HepG2 (cell line): ENCODE results near the gene BFSP1. TPM values are rescaled to one million over a fixed set of nuclear protein-coding genes. Genes with fewer than 3 reads are reported as not detected.

ENCODE experiments used
- BORCS8-MEF2B ChIP-seq: sonication (generic); formaldehyde crosslinking; IDR thresholded peaks from 2 replicates; pipeline ENCODE4 v1.8.0; 2022; ENCODE audit warnings: mild to moderate bottlenecking, missing genetic modification reagents
- CBX1 ChIP-seq: IDR thresholded peaks from one replicate; pipeline ENCODE4 v1.6.1; 2016; ENCODE audit warnings: antibody characterized with exemption, low read depth
- DMAP1 ChIP-seq: IDR thresholded peaks from 2 replicates; pipeline ENCODE4 v1.6.1; 2016
- KLF16 ChIP-seq, 2 experiments: sonication (generic) in 1 of 2; formaldehyde crosslinking in 1 of 2; IDR thresholded peaks; 2 replicates each; pipeline versions ENCODE4 v1.6.1 to v1.8.0; 2016 to 2023; ENCODE audit warnings: missing genetic modification reagents in 2 of 2, missing compliant biosample characterization in 1 of 2
- RELA ChIP-seq: sonication (generic); formaldehyde crosslinking; IDR thresholded peaks from 2 replicates; pipeline ENCODE4 v1.4.0; 2020; ENCODE audit warnings: missing genetic modification reagents
- RXRA ChIP-seq: sonication (generic); formaldehyde crosslinking; IDR thresholded peaks from 2 replicates; pipeline ENCODE4 v1.5.1; 2020; ENCODE audit warnings: missing genetic modification reagents
- TBL1XR1 ChIP-seq: fragments of 150-350 bp; IDR thresholded peaks from 2 replicates; pipeline ENCODE4 v1.6.1; 2014; ENCODE audit warnings: borderline replicate concordance, low read length; ENCODE audit not compliant: partially characterized antibody
- YEATS2 ChIP-seq: sonication (generic); formaldehyde crosslinking; IDR thresholded peaks from 2 replicates; pipeline ENCODE4 v1.4.0; 2020; ENCODE audit warnings: missing genetic modification reagents, borderline replicate concordance
- ZFX ChIP-seq: sonication (generic); formaldehyde crosslinking; IDR thresholded peaks from 2 replicates; pipeline ENCODE4 v1.4.0; 2020; ENCODE audit warnings: mild to moderate bottlenecking, low read depth, missing genetic modification reagents, moderate library complexity
- ZKSCAN1 ChIP-seq: fragments of 150-350 bp; IDR thresholded peaks from 2 replicates; pipeline ENCODE4 v1.6.1; 2014; ENCODE audit warnings: low read length
- ZNF335 ChIP-seq: sonication (generic); formaldehyde crosslinking; IDR thresholded peaks from 2 replicates; pipeline ENCODE4 v1.4.0; 2020; ENCODE audit warnings: missing genetic modification reagents
- ZNF75D ChIP-seq: sonication (generic); formaldehyde crosslinking; IDR thresholded peaks from 2 replicates; pipeline ENCODE4 v1.8.1; 2023; ENCODE audit warnings: missing genetic modification reagents, mild to moderate bottlenecking, borderline replicate concordance
- polyA plus RNA-seq, 8 experiments: library from polyadenylated mRNA; depleted of rRNA in 3 of 8; stranded (reverse) in 7 of 8; unstranded in 1 of 8; fragments of >200 nt; fragmentation: Illumina TruSeq in 4 of 8; extraction: Trizol in 4 of 8; gene quantifications; 2 replicates each; pipeline versions ENCODE4 v1.2.1 to v1.2.3, GENCODE V29; 2011 to 2016; ENCODE audit warnings: low read depth in 4 of 8, missing spikeins in 1 of 8, mixed read lengths in 1 of 8; ENCODE audit not compliant: insufficient read depth in 1 of 8
- total RNA-seq, 5 experiments: library from RNA; depleted of rRNA; stranded (reverse); fragments of >200 nt; fragmentation: Illumina TruSeq; extraction: Trizol; gene quantifications; 2 replicates each; pipeline ENCODE4 v1.2.3, GENCODE V29; 2016; ENCODE audit warnings: low read depth in 1 of 5
- TF ChIP-seq, protein P1 (sequence below): IDR thresholded peaks from 2 replicates; pipeline ENCODE4 v1.6.1; 2018; ENCODE audit warnings: missing genetic modification reagents, mild to moderate bottlenecking, missing compliant biosample characterization
- TF ChIP-seq, protein P2 (sequence below): conservative IDR thresholded peaks from 2 replicates; pipeline ENCODE4 v1.6.1; 2018; ENCODE audit warnings: missing genetic modification reagents
- TF ChIP-seq, protein P3 (sequence below): sonication (generic); formaldehyde crosslinking; IDR thresholded peaks from 2 replicates; pipeline ENCODE4 v1.5.0; 2020; ENCODE audit warnings: mild to moderate bottlenecking, missing genetic modification reagents, moderate library complexity
- TF ChIP-seq, protein P4 (sequence below): IDR thresholded peaks from 2 replicates; pipeline ENCODE4 v1.6.1; 2012; ENCODE audit warnings: low read depth, low read length, improper control_type of control experiment
- TF ChIP-seq, protein P5 (sequence below): sonication (generic); formaldehyde crosslinking; IDR thresholded peaks from 2 replicates; pipeline ENCODE4 v1.4.0; 2020; ENCODE audit warnings: missing genetic modification reagents
- TF ChIP-seq, protein P6 (sequence below): sonication (generic); formaldehyde crosslinking; conservative IDR thresholded peaks from 2 replicates; pipeline ENCODE4 v1.8.0; 2022; ENCODE audit warnings: low read depth, missing genetic modification reagents

Gene BFSP1
- total and polyA plus RNA-seq, 2 of the 13 experiments (the other 11 are each of a cell fraction or from before 2014, with no cell fraction given): 0.22 to 0.26 TPM

DNA sequence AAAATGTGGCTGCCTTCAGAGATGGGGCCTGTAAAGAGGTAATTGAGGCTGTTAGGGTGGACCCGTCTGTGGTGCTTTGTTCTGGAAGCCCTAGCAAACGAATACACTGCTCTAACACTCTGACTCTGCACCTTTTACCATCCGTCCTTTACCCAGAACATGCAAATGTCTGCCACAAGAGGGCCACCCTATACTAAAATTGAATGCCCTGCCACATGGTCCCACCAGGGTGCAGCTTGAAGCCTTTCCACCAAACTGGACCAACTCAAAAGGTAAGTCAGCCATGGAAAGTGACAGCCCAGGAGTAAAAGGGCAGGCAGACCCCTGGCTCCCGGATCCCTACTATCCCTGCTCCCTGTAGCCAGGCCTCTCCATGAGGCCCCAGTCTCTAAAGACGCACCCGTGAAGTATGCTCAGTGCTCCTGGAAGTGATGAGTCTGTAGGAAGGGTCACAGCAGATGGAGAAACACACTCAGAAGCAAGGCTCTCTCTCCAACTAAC lies 5.8 kb upstream of the BFSP1 start (continued):
- TF ChIP-seq, protein P1, sequence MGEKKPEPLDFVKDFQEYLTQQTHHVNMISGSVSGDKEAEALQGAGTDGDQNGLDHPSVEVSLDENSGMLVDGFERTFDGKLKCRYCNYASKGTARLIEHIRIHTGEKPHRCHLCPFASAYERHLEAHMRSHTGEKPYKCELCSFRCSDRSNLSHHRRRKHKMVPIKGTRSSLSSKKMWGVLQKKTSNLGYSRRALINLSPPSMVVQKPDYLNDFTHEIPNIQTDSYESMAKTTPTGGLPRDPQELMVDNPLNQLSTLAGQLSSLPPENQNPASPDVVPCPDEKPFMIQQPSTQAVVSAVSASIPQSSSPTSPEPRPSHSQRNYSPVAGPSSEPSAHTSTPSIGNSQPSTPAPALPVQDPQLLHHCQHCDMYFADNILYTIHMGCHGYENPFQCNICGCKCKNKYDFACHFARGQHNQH (CRISPR knock-in tag): peak; percentile 76
- peak; percentile 19; the same call in 1 of the 2 replicates for TF ChIP-seq ZFX (CRISPR knock-in tag)
- TF ChIP-seq, protein P2, sequence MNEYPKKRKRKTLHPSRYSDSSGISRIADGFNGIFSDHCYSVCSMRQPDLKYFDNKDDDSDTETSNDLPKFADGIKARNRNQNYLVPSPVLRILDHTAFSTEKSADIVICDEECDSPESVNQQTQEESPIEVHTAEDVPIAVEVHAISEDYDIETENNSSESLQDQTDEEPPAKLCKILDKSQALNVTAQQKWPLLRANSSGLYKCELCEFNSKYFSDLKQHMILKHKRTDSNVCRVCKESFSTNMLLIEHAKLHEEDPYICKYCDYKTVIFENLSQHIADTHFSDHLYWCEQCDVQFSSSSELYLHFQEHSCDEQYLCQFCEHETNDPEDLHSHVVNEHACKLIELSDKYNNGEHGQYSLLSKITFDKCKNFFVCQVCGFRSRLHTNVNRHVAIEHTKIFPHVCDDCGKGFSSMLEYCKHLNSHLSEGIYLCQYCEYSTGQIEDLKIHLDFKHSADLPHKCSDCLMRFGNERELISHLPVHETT (CRISPR knock-in tag): peak; percentile 48
- TF ChIP-seq, protein P3, sequence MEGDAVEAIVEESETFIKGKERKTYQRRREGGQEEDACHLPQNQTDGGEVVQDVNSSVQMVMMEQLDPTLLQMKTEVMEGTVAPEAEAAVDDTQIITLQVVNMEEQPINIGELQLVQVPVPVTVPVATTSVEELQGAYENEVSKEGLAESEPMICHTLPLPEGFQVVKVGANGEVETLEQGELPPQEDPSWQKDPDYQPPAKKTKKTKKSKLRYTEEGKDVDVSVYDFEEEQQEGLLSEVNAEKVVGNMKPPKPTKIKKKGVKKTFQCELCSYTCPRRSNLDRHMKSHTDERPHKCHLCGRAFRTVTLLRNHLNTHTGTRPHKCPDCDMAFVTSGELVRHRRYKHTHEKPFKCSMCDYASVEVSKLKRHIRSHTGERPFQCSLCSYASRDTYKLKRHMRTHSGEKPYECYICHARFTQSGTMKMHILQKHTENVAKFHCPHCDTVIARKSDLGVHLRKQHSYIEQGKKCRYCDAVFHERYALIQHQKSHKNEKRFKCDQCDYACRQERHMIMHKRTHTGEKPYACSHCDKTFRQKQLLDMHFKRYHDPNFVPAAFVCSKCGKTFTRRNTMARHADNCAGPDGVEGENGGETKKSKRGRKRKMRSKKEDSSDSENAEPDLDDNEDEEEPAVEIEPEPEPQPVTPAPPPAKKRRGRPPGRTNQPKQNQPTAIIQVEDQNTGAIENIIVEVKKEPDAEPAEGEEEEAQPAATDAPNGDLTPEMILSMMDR (CRISPR knock-in tag): peak; percentile 99
- TF ChIP-seq TBL1XR1: peak; percentile 33
- TF ChIP-seq ZKSCAN1: 0 out of 2 replicates have a peak, but pooled peaks have one; percentile 63
- peak; percentile 59; the same call in 1 of the 2 replicates for TF ChIP-seq ZNF335 (CRISPR knock-in tag)
- peak; percentile 79; the same call in 1 of the 2 replicates for TF ChIP-seq YEATS2 (CRISPR knock-in tag)
- peak; percentile 37 for TF ChIP-seq CBX1
- TF ChIP-seq, protein P4, sequence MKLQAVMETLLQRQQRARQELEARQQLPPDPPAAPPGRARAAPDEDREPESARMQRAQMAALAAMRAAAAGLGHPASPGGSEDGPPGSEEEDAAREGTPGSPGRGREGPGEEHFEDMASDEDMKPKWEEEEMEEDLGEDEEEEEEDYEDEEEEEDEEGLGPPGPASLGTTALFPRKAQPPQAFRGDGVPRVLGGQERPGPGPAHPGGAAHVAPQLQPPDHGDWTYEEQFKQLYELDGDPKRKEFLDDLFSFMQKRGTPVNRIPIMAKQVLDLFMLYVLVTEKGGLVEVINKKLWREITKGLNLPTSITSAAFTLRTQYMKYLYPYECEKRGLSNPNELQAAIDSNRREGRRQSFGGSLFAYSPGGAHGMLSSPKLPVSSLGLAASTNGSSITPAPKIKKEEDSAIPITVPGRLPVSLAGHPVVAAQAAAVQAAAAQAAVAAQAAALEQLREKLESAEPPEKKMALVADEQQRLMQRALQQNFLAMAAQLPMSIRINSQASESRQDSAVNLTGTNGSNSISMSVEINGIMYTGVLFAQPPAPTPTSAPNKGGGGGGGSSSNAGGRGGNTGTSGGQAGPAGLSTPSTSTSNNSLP: 0 out of 2 replicates have a peak, but pooled peaks have one; percentile 71
- TF ChIP-seq BORCS8-MEF2B: peak; percentile 85
- TF ChIP-seq RXRA (CRISPR knock-in tag): peak; percentile 47; the same call in 1 of the 2 replicates
- TF ChIP-seq, protein P5, sequence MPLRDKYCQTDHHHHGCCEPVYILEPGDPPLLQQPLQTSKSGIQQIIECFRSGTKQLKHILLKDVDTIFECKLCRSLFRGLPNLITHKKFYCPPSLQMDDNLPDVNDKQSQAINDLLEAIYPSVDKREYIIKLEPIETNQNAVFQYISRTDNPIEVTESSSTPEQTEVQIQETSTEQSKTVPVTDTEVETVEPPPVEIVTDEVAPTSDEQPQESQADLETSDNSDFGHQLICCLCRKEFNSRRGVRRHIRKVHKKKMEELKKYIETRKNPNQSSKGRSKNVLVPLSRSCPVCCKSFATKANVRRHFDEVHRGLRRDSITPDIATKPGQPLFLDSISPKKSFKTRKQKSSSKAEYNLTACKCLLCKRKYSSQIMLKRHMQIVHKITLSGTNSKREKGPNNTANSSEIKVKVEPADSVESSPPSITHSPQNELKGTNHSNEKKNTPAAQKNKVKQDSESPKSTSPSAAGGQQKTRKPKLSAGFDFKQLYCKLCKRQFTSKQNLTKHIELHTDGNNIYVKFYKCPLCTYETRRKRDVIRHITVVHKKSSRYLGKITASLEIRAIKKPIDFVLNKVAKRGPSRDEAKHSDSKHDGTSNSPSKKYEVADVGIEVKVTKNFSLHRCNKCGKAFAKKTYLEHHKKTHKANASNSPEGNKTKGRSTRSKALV: peak; percentile 57; the same call in 1 of the 2 replicates
- 0 out of 2 replicates have a peak, but pooled peaks have one; percentile 45 for TF ChIP-seq RELA
- TF ChIP-seq ZNF75D (CRISPR knock-in tag): no peak
- no peak for TF ChIP-seq DMAP1 (CRISPR knock-in tag)
- TF ChIP-seq KLF16 (CRISPR knock-in tag; IDR thresholded peaks at IDR 0.05): peak in 1 of 2 experiments; percentile 78; a peak in 1 of 4 replicates
- TF ChIP-seq, protein P6, sequence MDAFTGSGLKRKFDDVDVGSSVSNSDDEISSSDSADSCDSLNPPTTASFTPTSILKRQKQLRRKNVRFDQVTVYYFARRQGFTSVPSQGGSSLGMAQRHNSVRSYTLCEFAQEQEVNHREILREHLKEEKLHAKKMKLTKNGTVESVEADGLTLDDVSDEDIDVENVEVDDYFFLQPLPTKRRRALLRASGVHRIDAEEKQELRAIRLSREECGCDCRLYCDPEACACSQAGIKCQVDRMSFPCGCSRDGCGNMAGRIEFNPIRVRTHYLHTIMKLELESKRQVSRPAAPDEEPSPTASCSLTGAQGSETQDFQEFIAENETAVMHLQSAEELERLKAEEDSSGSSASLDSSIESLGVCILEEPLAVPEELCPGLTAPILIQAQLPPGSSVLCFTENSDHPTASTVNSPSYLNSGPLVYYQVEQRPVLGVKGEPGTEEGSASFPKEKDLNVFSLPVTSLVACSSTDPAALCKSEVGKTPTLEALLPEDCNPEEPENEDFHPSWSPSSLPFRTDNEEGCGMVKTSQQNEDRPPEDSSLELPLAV (CRISPR knock-in tag): no peak
